Measurements from ENCODE around the gene KRTAP10-4. TPM values are rescaled to one million over a fixed set of nuclear protein-coding genes. Genes with fewer than 3 reads are reported as not detected.

KRTAP10-4 gene
- total RNA-seq, 1 donor from 2014 or later = not detected

- Histone ChIP-seq H3K27ac (no peak overlapping the region), H3K36me3 (no peaks in the 10 kb centered on the region), H3K4me3 (no peak overlapping the region), H3K4me1 (no peaks in the 10 kb centered on the region), H3K27me3 (no peaks in the 10 kb centered on the region), H3K9me3 (no peaks in the 10 kb centered on the region)
- intact Hi-C loops (cut with DNase I) = no loop called here
- DNase-seq (ENCODE audit: low spot score in 2 of 2) = no peak
- no peak for TF ChIP-seq CTCF (IDR thresholded peaks at IDR 0.05)
These were observed 38.0 kb downstream of the KRTAP10-4 start for GRCh38 chr21:44611551-44611950.

- Histone ChIP-seq H3K36me3 (no peaks in the 10 kb centered on the region), H3K4me3 (no peak within 1 kb of the TSS), H3K4me1 (no peaks in the 10 kb centered on the region), H3K27ac (no peak within 1 kb of the TSS), H3K9me3 (no peaks in the 10 kb centered on the region), H3K27me3 (no peaks in the 10 kb centered on the region)
- no peak for TF ChIP-seq CTCF (IDR thresholded peaks at IDR 0.05)
- intact Hi-C loops (cut with DNase I) = no loop called here
- no peak for DNase-seq (ENCODE audit: low spot score in 2 of 2)
These were observed 38.5 kb downstream of the KRTAP10-4 start, which contains the start of gene KRTAP10-8 for GRCh38 chr21:44612029-44612486. TSS of gene KRTAP10-8 (plus strand) at chr21:44612079. CDS start at chr21:44612101, 22 bp downstream.

- intact Hi-C loops (cut with DNase I) = no loop called here
- no peaks in the 10 kb centered on the region for H3K4me1 ChIP-seq
- no peaks in the 10 kb centered on the region for H3K27me3 ChIP-seq
- H3K9me3 ChIP-seq = no peaks in the 10 kb centered on the region
- H3K27ac ChIP-seq = no peak overlapping the region
- DNase-seq (ENCODE audit: low spot score in 2 of 2) = no peak
- TF ChIP-seq CTCF (IDR thresholded peaks at IDR 0.05) = no peak
- H3K36me3 ChIP-seq = no peaks in the 10 kb centered on the region
- H3K4me3 ChIP-seq = no peak overlapping the region
These were observed 39.2 kb downstream of the KRTAP10-4 start for GRCh38 chr21:44612669-44613229.

GRCh38 chr21:44613386-44614155, 40.0 kb downstream of the KRTAP10-4 start:
- H3K4me3 ChIP-seq = no peak overlapping the region
- no peak for DNase-seq (ENCODE audit: low spot score in 2 of 2)
- no peaks in the 10 kb centered on the region for H3K27me3 ChIP-seq
- TF ChIP-seq CTCF (IDR thresholded peaks at IDR 0.05) = no peak
- H3K27ac ChIP-seq = no peak overlapping the region
- no peaks in the 10 kb centered on the region for H3K9me3 ChIP-seq
- no peaks in the 10 kb centered on the region for H3K4me1 ChIP-seq
- intact Hi-C loops (cut with DNase I) = no loop called here
- H3K36me3 ChIP-seq = no peaks in the 10 kb centered on the region

- Histone ChIP-seq H3K27ac (no peak overlapping the region), H3K9me3 (no peaks in the 10 kb centered on the region), H3K4me1 (no peaks in the 10 kb centered on the region), H3K4me3 (no peak overlapping the region), H3K36me3 (no peaks in the 10 kb centered on the region), H3K27me3 (no peaks in the 10 kb centered on the region)
- intact Hi-C loops (cut with DNase I) = no loop called here
- TF ChIP-seq CTCF (IDR thresholded peaks at IDR 0.05) = no peak
- DNase-seq (ENCODE audit: low spot score in 2 of 2) = no peak
These were observed 40.7 kb downstream of the KRTAP10-4 start for GRCh38 chr21:44614161-44614631.

All from ascending aorta (tissue), 2 donors.